LNCaP clone FGC (cell line): ENCODE measurements around the gene CYTH1.

Experiments
- DNase-seq: peaks from one replicate; pipeline ENCODE4 v3.0.0-alpha.2; 2011; ENCODE audit warnings: low read depth
- H3K4me3 ChIP-seq: 2 replicates; pipeline ENCODE4 v1.5.1; 2011; ENCODE audit warnings: mild to moderate bottlenecking, low read depth, low read length, control low read depth
- TF ChIP-seq, protein P1 (sequence below): IDR thresholded peaks from 2 replicates; pipeline ENCODE4 v1.5.1; 2012; ENCODE audit warnings: mild to moderate bottlenecking; ENCODE audit not compliant: control insufficient read depth, insufficient read depth; ENCODE audit errors: extremely low read depth

CYTH1 gene

GRCh38 chr17:78738278-78738677 lies 43.8 kb downstream of the CYTH1 start:
- no peak for DNase-seq
- no peak overlapping the region for H3K4me3 ChIP-seq
- TF ChIP-seq, protein P1, sequence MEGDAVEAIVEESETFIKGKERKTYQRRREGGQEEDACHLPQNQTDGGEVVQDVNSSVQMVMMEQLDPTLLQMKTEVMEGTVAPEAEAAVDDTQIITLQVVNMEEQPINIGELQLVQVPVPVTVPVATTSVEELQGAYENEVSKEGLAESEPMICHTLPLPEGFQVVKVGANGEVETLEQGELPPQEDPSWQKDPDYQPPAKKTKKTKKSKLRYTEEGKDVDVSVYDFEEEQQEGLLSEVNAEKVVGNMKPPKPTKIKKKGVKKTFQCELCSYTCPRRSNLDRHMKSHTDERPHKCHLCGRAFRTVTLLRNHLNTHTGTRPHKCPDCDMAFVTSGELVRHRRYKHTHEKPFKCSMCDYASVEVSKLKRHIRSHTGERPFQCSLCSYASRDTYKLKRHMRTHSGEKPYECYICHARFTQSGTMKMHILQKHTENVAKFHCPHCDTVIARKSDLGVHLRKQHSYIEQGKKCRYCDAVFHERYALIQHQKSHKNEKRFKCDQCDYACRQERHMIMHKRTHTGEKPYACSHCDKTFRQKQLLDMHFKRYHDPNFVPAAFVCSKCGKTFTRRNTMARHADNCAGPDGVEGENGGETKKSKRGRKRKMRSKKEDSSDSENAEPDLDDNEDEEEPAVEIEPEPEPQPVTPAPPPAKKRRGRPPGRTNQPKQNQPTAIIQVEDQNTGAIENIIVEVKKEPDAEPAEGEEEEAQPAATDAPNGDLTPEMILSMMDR: no peak

DNA sequence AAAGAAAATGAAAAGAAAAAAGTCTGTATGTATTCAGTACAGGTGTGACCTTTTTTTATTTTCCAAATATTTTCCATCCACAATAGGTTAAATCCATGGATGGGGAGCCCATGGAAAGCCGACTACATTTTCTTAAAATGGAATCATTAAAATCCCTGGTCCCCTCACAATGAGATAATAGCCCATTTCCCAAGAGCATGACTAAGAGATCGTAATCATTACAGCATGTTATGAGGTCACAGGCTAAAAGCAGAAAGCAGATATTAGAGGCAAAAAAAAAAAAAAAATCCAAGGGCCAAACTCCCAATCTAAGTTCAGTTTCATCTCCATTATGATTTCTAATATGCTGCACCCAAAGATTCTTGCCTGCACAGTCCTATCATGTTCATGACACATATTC lies 44.7 kb downstream of the CYTH1 start:
- no peak for DNase-seq
- TF ChIP-seq, protein P1: no peak
- H3K4me3 ChIP-seq: peak overlapping the region; percentile 75

DNA sequence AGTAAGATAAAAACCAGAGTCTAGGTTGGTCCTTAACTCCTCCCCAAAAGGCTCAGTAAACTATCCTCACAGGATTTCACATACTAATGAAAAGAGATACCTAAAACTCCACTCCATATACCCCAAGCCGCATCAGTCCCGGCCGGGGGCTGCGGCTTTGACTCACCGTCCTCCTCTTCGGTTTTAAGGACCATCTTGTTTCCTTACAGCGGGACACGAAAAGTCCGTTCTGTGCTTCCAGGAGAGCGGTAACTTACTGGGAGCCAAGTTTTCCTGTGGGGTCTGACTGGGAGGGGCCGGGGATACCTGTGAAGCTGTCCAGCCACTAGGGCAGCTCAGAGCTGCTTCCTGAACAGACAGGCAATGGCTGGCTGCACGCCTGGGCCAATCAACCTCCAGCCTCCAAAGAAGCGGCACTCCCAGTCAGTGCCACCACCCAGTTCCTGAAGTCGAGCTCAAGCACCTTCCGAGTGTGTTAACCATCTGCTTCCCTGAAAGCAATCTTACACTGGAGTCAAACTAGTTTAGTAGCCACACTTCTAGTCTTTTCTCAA lies 45.5 kb downstream of the CYTH1 start:
- peak; percentile 89 for DNase-seq
- TF ChIP-seq, protein P1: no peak
- peak overlapping the region; percentile 75 for H3K4me3 ChIP-seq

GRCh38 chr17:78735832-78736525 lies 46.1 kb downstream of the CYTH1 start:
- H3K4me3 ChIP-seq: peak overlapping the region; percentile 75
- TF ChIP-seq, protein P1: no peak

GRCh38 chr17:78734793-78735641 lies 47.1 kb downstream of the CYTH1 start:
- no peak for DNase-seq
- TF ChIP-seq, protein P1: no peak
- peak overlapping the region; percentile 75 for H3K4me3 ChIP-seq

More at GRCh38 chr17:78735832-78736525, 46.1 kb downstream of the CYTH1 start:
- DNase-seq: peak; percentile 89

DNA sequence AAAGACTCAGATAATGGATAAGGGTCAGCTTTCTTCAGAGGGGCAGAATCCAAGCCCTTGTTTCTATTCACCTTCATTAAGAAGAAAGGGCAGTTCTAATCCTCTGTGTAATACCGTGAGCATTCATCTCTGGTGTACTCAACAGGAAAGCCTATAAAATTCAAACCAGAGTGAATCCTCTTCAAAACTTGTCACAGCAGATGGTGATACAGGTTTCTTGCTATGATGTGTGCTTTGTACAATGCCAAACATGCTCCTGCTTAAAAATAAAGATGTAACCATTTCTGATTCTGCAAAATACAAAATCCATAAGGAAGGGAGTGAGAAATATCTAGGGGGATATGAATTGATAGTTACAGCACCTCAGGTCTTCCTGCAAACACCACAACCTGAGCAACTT lies 49.7 kb downstream of the CYTH1 start:
- TF ChIP-seq, protein P1: no peak
- H3K4me3 ChIP-seq: no peak overlapping the region
- no peak for DNase-seq
